GF-D8 (cell line): ENCODE data around the gene VIPR2.

ENCODE experiments used
- DNase-seq: peaks from one replicate; lab custom pipeline; 2025; lab: John Stamatoyannopoulos, UW

VIPR2 gene

DNA sequence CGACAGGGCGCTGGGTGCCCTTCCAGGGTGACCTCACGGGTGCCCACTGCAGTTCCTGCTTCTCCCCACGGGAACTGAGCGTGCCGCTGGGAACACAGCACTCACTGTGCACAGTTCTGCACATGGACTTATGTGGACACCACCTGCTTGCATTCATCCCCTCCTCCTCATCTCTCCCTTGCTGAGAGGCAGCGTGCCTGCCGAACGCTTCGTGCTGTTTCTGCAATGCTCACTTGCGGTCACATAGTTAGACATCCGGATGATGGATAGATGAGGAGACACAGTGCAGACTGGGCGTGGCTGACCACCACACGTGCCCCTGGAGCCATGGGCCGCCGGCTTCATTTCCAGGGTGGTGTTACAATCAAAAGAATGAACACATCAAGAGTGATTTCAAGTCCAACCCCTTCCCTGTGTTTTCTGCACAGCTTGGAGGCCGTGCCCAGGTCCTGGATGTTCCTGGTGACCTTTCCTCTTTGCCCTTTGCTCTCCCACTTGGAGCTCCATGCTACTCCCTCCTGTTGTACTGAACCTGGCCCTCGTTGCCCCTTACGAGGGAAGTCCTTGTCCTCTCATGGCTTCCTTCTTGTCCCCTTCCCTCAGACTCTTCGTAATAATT is 119.4 kb downstream of the VIPR2 start:
- no peak for DNase-seq

DNA sequence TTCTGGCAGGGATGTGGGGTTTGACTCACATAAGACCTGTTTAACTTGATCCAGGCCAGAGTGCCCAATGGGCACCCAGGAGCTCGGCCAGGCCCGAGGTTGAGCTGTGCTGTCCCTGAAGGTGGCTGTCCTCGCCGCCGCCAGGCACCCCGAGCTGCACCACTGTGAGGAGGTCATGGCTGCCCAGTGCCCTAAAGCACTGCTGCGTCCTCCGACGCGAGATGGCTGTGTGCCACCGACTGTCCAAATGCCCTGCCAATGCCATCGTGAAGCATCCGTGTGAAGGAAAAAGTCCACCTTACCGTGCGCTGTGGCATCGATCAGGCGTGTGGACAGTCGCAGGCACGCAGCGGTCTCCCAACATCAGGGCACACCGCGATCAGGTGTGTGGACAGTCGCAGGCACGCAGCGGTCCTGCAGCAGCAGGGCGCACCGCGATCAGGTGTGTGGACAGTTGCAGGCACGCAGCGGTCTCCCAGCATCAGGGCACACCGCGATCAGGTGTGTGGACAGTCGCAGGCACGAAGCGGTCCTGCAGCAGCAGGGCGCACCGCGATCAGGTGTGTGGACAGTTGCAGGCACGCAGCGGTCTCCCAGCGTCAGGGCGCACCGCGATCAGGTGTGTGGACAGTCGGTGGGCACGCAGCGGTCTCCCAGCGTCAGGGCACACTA is 120.3 kb downstream of the VIPR2 start:
- DNase-seq: no peak

DNA sequence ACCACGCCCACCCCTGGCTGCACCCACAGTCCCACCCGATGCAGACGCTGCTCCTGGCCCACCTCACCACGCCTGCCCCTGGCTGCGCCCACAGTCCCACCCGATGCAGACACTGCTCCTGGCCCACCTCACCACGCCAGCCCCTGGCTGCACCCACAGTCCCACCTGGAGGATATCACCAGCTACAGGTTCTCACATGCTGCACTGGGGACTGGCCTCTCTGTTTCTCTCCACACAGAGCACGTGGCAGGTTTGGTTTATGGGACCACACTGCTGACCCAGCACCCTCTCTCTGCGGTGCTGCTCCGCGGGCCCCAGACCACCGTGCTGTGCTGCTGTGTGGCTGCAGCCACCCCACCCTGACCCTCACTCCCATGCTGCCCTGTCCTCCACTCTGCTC is 120.9 kb downstream of the VIPR2 start:
- DNase-seq: no peak

DNA sequence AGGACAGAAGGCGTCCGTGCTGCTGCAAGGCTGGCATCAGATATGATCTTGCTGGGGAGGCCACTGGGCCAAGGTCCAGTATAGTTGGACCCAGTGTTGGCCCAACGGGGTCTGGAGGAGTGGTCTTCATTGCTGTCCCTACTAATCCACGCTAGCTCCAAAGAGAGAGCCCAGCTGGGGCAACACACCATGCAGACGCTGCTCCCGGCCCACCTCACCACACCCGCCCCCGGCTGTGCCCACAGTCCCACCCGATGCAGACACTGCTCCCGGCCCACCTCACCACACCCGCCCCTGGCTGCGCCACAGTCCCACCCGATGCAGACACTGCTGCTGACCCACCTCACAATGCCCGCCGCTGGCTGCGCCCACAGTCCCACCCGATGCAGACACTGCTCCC is 121.5 kb downstream of the VIPR2 start:
- DNase-seq: no peak

DNA sequence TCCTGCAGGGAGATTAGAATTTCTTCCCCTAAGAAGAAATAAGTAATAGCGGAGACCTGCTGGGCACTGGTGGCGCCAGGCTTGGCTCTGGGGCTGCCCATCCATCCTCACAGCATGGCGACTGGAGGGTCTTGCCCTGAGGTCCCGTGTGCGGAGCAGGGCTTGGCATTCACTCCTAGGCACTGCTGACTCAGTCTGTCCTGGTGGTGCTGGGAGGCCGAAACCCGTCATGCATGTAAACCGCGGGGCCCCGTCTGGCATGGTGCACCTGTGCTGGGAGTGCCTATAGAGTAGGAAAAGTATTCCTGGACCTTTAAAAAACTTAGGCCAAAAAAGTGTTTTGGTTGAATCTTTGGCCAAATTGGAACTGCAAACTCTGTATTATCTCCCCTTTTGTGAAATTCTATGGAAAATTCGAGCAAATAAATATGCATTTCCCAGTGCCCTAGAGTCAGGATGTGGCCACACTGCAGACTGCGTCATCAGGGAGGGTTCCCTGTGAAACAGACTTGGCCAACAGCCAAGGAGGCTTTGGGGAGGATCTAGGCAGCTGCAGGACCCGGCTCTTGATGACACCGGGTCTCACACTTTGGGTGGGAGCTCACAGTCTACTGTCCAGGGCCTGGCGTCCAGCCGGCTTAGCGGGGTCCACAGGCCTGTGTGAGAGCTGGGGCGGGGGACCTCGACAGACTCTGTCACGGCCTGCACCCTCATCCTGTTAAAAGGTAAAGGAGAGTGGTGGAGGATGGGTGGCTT is 122.3 kb downstream of the VIPR2 start:
- no peak for DNase-seq

DNA sequence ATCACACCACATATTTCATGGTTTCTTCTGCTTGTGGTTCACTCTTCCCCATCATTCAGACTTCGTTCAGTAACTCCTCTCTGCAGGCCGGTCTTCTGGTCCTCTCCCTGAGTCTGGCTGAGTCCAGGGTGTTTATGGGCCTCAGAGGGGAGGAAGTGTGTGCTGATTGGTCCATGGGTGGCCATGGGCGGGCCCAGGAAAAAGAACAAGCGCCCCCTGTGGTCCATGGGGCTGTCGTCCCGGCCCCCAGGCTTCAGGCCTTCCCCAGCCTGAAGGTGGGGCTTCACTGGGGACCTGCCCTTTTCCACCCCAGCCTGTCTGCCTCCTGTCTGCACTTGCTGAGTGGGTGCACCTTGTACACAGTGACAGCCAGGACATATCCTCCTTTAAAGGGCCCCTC is 123.7 kb downstream of the VIPR2 start:
- no peak for DNase-seq

DNA sequence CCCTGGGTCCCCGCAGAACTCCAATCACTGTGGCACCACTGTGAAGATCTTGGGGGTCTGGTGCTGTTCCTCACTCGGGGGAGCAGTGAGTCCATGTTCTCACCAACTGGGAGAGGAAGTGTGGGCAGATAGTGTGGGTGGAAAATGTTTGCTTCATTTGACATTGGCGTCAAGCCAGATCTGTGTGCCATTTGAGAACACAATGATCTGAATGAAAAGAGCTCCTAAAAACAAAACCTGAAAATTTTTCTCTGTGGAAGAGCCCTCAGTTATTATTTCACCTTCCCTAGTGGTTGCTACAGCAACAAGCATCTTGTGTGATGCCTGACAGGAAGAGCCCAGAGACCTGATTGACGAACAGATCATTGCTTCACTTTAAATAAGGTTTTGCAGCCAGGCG is 125.6 kb downstream of the VIPR2 start:
- DNase-seq: no peak

DNA sequence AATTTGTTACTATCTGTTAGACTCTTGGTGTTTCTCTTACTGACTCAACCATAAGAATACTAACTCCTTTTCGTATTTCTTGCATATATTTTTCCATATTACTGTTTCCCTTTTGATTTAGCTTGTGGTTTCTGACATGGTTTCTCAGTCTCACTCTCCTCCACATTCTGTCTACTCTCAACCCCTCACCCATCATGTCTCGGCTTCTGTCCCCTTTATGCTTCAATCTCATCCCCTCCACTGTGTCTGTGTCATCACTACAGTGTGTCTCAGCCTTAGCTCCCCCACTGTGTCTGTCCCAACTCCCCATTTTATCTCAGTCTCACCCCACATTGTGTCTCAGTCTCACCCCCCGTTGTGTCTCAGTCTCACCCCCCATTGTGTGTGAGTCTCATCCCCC is 126.9 kb downstream of the VIPR2 start:
- no peak for DNase-seq

DNA sequence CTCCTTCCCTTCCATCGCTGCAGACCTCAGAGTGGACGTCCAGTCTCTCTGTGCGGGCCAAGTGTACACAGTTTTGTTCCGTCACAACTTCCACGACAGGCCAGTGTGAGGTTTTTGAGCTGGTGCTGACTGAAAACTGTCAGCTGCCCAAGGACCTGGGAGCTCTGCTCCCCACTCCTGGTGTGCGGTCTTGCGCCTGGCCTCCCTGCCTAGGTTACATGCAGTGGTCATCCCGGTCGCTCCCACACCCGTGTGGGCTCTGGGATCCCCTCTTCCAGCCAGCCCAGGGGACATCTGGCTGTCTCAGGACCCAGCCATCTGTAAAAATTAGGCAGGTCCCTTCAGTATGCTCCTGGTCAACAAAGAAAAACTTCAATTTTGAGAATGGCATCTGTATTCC is 127.5 kb downstream of the VIPR2 start:
- DNase-seq: no peak

DNA sequence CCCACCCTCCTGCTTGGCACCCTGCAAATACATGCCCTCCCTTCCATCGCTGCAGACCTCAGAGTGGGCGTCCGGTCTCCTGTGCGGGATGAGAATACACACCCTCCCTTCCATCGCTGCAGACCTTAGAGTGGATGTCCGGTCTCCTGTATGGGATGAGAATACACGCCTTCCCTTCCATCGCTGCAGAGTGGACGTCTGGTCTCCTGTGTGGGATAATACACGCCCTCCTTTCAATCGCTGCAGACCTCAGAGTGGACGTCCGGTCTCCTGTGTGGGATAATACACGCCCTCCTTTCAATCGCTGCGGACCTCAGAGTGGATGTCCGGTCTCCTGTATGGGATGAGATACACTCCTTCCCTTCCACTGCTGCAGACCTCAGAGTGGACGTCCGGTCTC is 128.1 kb downstream of the VIPR2 start:
- DNase-seq: no peak

DNA sequence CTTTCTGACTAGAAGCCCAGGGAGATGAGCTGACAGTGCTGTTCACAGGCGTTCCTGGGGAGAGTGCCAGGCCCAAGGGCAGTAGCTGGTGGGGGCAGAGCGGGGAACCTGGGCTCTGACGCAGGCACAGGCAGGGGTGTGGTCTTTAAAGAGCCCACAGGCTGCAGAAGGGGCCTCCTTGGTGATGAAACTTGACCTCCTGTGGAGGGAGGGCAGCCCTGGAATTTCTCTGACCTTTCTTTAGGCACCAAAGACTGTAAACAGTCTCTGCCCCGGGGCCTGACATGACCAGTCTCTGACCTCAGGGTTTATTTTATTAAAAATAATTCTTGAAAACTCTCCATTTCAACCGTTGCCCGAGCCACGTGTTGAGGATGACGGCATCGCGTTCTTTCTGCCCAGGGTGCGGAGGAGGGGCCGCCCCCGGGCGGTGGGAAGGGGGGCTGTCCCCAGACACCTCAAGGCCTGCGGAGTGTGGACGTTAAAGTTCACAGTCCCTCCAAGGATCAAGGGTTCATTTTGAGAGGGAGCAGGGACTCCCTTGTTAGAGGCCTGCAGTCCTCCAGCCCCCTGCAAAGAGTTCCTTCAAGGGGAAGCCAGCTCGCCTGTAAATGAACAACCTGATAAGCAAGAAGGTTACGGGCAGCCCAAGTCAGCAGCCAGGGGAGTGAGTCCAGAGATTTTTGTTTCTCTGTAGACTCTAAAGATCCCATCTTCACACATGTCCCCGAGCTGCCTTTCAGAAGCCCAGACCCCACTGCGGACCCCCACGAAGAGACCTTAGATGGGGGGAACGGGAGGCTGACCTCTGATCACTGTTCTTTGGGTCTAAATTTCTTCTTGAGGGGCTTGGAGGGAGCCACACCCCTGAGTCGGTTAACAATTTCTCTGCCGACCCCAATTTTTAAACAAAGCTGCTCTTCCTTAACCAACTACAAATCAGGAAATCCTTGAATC is 128.9 kb downstream of the VIPR2 start:
- no peak for DNase-seq

DNA sequence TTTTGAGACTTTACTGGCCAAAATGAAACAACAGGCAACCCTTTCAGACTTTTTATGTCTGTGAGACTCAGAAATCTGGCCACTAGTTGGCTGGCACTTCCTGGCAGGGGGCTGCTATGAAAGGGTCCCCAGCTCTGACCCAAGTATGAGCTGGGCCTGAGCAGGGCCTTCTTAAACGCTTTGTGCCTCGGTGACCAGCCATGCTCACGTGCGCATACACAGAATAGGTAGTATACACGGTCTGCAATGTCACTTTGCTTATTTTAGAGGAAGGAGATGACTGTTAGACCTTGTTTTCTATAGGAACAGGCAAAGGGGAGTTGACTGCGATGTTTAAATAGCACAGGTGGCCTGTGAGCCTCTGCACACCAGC is 129.6 kb downstream of the VIPR2 start:
- no peak for DNase-seq

DNA sequence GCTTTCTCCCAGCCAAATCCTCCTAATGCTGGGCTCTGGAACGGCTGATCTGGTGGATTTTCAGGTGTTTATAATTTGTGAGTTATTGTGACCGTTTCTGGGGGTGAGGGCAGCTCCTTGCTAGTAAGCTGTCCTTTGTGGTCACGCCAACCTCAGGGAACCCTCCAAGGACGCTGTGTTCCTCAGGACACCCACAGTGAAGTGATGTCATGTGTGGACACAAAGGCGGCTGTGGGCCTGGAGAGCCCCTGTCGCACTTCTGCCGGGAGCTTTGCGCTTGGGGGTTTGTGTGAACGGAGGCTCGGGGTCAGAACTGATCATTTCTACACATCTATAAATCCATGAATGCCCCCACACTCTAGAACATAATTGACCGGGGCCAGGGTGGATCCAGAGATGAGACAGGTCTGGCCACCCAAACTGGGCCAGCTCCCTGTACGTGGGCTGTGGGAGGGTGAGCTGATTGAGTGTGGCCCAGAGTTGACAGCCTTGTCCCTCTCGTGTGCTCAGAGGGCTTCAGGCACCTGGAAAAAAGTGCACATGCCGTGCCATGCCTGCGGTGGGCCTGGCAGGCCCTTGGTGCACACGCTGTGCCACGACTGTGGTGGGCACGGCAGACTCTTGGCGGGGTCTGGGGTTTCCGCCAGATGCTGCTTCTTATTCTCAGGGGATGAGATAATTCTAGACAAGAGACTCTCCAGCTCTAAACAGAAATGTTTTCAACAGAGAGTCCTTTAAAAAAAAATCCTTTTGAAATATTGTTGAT is 130.2 kb downstream of the VIPR2 start:
- DNase-seq: no peak

DNA sequence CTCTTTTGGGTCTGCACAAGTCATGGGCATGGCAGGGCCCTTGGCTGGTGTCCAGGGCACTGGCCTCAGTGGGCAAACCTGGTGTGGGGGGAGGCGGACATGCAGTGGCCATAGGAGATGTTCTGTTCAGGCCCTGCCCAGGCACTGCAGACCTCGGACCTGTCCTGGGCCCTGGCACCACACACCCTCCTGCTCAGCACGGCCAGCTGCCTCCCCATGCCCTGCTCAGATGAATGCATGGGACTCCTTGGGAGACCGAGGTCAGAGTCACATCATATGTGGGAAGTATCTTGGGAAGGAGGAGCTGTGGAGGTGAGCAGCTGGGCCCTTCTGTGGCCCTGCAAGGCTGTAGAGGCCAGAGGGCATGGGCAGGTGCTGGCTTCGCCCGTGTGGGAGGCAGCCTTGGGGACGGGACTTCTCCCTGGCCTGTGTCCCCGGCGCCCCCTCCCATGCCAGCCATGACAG is 130.8 kb downstream of the VIPR2 start:
- no peak for DNase-seq

DNA sequence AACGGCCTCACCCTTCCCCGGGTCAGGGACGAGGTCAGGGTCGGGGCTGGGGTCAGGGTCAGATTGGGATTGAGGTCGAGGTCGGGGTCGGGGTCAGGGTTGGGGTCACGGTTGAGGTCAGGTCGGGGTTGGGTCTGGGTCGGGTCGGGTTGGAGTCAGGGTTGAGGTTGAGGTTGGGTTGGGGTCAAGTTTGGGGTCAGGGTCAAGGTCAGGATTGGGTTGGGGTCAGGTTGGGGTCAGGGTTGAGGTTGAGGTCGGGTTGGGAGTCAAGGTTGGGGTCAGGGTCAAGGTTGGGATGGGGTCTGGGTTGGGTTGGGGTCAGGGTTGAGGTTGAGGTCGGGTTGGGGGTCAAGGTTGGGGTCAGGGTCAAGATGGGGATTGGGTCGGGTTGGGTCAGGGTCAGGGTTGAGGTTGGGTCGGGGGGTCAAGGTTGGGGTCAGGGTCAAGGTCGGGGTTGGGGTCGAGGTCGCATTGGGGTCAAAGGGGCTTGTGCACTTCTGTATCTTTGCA is 131.4 kb downstream of the VIPR2 start:
- DNase-seq: no peak

DNA sequence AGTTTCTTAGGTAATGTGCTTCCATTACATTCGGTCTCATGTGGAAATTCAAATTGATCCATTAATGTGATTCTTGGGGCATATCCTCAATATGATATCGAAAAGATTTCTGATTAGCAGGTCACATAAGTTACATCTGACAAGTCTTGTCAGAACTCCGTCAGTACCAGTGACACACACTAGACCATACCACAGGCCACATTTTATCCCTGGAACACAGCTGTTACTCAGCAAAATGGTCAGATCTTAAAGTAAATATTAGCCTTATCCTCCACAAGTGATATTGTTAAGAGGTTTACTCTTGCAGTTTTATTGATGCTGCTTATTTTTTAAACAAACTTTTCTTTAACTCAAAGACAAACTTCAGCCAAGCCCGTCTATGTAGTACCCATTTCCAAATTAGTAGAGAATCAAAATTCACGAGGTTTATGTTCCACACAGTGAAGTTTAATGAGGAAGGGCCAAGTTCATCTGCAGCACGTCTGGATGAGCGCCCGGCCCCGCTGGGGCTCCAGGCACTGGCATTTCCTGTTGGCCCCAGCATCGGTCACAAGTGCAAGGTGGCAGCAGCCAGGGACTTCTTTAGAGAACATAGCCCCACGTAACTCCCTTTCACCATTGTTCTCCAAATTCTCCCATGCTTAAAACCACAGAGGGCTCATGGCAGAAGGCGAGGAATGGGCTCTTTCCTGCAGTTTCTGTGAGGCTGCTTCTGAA is 132.2 kb downstream of the VIPR2 start:
- no peak for DNase-seq

DNA sequence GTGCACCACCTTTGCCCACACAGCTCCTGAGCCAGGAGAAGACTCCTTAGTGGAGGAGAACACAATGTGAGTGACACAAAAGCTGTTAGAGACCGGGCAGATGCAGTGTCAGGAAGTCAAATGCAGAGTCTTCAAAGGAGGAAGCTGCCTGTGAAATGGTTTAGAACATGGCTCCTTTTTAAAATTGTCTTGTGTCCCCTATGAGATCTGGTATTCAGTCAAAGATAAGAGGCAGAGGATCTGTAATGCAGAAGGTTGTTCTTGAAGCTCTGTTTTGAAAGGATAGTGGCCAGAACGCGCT is 133.0 kb downstream of the VIPR2 start:
- DNase-seq: no peak

DNA sequence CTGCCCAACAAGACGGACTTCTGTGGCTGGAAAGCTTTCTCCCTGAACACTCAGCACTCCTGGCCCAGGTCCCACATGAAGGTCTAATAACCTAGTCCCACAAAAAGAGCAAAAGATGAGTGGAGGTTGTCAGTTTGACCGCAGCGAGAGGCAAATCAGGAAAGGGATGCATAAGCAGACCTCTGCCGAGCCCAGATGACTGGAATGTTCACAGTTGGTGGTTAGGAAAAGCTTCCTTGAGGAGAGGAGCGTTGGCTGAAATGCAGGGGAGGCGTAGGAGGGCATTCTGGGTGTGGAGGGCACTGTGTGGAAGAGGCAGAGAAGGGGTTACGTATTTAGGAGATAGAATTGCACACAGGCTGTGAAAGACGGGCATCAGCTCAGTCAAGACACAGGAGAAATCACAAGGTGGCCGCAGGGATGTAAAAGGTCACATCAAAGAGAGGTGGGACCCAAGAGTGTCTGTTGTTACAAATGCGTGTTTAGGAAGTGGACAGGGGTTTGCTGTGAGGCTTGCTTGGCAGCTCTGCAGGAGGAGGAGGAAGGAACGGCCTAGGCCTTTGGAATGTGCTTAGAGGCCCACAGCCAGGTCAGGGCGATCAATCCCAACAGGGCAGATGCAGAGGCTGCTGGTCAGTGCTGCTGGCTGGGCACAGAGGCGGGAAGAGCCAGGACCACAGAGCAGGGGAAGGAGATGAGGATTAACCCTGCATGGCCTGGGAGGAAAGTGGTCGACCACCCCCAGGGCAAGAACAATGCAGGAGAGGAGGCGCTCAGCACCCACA is 133.5 kb downstream of the VIPR2 start:
- DNase-seq: no peak

DNA sequence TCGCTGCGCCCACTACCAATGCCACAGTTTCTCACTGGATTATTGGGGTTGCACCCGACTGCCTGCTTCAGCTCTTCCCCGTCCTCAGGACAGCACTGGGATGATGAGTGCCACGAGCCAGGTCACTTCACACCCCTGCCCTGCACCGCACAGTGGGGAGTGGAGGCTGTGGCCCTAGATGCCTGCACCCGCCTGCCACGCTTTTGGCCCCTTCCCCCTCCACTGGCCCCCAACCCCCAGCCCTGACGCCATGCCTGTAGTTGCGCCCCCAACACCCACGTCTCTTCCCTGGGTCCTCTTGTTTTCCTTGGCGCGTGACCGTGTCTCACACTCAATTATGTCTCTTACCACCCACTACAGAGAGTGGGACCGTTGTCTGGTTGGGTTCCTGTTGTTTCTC is 134.3 kb downstream of the VIPR2 start:
- no peak for DNase-seq

DNA sequence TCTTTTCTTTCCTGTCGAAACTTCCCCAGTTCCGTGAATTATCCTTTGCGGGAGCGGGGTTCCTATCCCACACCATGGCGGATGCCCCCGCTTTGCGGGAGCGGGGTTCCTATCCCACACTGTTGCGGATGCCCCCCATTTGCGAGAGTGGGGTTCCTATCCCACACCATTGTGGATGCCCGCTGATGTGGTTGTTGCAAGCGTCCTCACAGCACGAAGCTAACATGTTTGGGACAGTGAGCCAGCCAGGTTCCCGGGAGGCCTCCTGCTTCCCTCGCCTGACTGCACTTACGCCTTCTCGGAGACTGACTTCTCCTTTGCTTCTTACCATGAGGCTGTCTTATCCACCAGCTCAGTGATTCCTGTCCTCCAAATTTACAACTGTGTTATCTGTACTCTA is 134.7 kb downstream of the VIPR2 start:
- DNase-seq: no peak
